ENCODE results near the gene CST2. TPM values are rescaled to one million over a fixed set of nuclear protein-coding genes. Genes with fewer than 3 reads are reported as not detected.

Gene CST2
- total and polyA plus RNA-seq, 12 donors, result 0.75 TPM; not detected in 11

GRCh38 chr20:23872065-23872464, 45.5 kb upstream of the CST2 start:
- Histone ChIP-seq H3K27me3 (peaks cover 0 to 75% (median 48%) of the 10 kb centered on the region in 7 donors), H3K4me1 (no peaks in the 10 kb centered on the region), H3K9me3 (no peaks in the 10 kb centered on the region), H3K4me3 (no peak overlapping the region), H3K36me3 (no peaks in the 10 kb centered on the region), H3K27ac (no peak overlapping the region)
- DNase-seq, result no peak
- no peak for ATAC-seq
- WGBS, 2 donors, result 88 to 89% methylated on average over 1 of the region's 1 CpG
- intact Hi-C loops (cut with DNase I), result no loop called here
- TF ChIP-seq CTCF (IDR thresholded peaks at IDR 0.05), result no peak

GRCh38 chr20:23870461-23870860, 43.9 kb upstream of the CST2 start:
- Histone ChIP-seq H3K4me3 (no peak overlapping the region), H3K4me1 (no peaks in the 10 kb centered on the region), H3K9me3 (no peaks in the 10 kb centered on the region), H3K27me3 (peaks cover 0 to 90% (median 50%) of the 10 kb centered on the region in 7 donors), H3K27ac (no peak overlapping the region), H3K36me3 (no peaks in the 10 kb centered on the region)
- no peak for TF ChIP-seq CTCF (IDR thresholded peaks at IDR 0.05)
- ATAC-seq (no peak), DNase-seq (no peak)
- WGBS, 2 donors, result 15 to 19% methylated on average over 4 of the region's 4 CpGs
- intact Hi-C loops (cut with DNase I), result no loop called here

GRCh38 chr20:23869520-23869919, 43.0 kb upstream of the CST2 start:
- no peak overlapping the region for H3K4me3 ChIP-seq
- no peak for TF ChIP-seq CTCF (IDR thresholded peaks at IDR 0.05)
- H3K4me1 ChIP-seq, result no peaks in the 10 kb centered on the region
- H3K9me3 ChIP-seq, result no peaks in the 10 kb centered on the region
- WGBS, 2 donors, result 66 to 76% methylated on average over 2 of the region's 2 CpGs
- no peak overlapping the region for H3K27ac ChIP-seq
- ATAC-seq, result no peak
- intact Hi-C loops (cut with DNase I), result loop anchor here in 1 of 10 donors (5.0 to 10.0 kb wide), 2 partner anchors 45 to 1117 kb away; no protein-coding TSS in a partner anchor
- no peaks in the 10 kb centered on the region for H3K36me3 ChIP-seq
- DNase-seq, result no peak
- peaks cover 0 to 85% (median 49%) of the 10 kb centered on the region in 7 donors for H3K27me3 ChIP-seq

DNA sequence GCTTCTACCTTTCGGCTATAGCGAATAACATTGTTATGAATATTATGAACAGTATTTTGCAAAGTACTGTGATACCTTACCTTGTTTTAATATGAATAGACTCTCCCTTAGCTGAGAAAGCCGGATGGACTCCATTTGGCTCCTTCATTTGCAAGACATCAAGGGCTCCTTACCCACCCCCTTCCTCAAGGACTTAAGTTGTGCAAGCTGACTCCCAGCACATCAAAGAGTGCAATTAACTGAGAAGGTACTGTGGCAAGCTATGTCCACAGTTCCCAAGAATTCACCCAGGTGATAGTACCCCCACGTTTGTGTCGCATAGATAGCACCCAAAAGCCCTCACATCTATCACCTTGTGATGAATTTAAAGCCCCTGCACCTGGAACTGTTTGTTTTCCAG, 41.8 kb upstream of the CST2 start:
- Histone ChIP-seq H3K4me1 (no peaks in the 10 kb centered on the region), H3K27me3 (peaks cover 0 to 77% (median 49%) of the 10 kb centered on the region in 7 donors), H3K9me3 (peaks cover 0 to 5% (median under 1%) of the 10 kb centered on the region in 11 donors), H3K36me3 (no peaks in the 10 kb centered on the region), H3K4me3 (no peak overlapping the region), H3K27ac (no peak overlapping the region)
- DNase-seq (no peak), ATAC-seq (no peak)
- WGBS, 2 donors, result 31 to 34% methylated on average over 5 of the region's 5 CpGs
- intact Hi-C loops (cut with DNase I), result loop anchor here in 1 of 10 donors (5.0 to 10.0 kb wide), 2 partner anchors 46 to 1116 kb away; no protein-coding TSS in a partner anchor
- no peak for TF ChIP-seq CTCF (IDR thresholded peaks at IDR 0.05)

Measured in heart right ventricle (tissue), 16 donors.